ENCODE results near the gene EML6. TPM values are rescaled to one million over a fixed set of nuclear protein-coding genes. Genes with fewer than 3 reads are reported as not detected.

Gene EML6
- total and polyA plus RNA-seq, 2 of the 8 experiments (the other 6 are each of a cell fraction or from before 2014, with no cell fraction given), result 1.2 to 1.6 TPM

DNA sequence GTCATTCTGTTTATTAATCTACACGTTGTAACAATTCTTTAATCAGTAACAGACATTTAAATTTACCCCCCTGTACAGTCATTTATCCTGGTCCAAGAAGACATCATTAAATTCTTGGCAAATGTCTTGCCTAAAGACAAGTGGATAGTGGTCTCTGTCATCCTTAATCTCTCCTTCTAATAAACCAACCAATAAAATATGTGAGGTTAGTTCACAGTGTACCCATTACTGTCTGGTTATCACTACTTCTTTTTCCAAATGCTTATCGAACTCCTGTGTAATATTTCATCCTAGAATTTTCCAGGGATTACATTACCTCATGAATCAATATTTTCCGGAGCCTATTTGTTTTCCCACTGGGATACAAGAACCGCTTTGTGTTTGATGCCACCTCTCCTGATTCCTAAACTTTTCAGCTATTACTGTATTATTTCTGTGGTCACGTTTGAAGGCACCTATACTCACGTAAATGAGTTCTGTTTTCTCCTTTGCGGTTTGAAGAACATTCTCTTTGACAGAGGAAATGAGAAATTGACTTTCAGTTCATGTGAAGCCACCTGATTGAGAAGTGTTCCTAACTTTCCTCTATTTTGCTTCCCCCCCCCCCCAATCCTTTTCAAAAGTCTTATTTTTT is 195.3 kb downstream of the EML6 start:
- Histone ChIP-seq H2BK12ac (ENCODE audit: low read depth, low read length) (no peak overlapping the region), H4K8ac (ENCODE audit: extremely low read depth, insufficient read depth, low read length) (no peak overlapping the region), H3K14ac (ENCODE audit: insufficient read length) (no peak overlapping the region), H2BK15ac (ENCODE audit: low read length) (no peak overlapping the region), H2BK5ac (ENCODE audit: low read depth, low read length) (no peak overlapping the region), H3K9me3 (ENCODE audit: insufficient read depth in 2 of 2, low read depth in 1 of 2, low read length in 1 of 2) (no peaks in the 10 kb centered on the region), H4K20me1 (replicated peaks in 1 of 2; ENCODE audit: control insufficient read depth in 1 of 2, insufficient read depth in 2 of 2, low read length in 2 of 2) (no peaks in the 10 kb centered on the region), H3K79me2 (ENCODE audit: control insufficient read depth in 1 of 2, insufficient read depth in 2 of 2, low read length in 2 of 2) (no peaks in the 10 kb centered on the region), H2AK5ac (ENCODE audit: low read depth, low read length) (no peak overlapping the region), H3K23me2 (ENCODE audit: low read depth, low read length) (no peaks in the 10 kb centered on the region), H3K79me1 (ENCODE audit: low read depth, low read length) (no peaks in the 10 kb centered on the region), H3K27me3 (replicated peaks in 1 of 4; ENCODE audit: control insufficient read depth in 3 of 4, extremely low read depth in 1 of 4, insufficient read depth in 3 of 4, low read length in 3 of 4) (no peaks in the 10 kb centered on the region), H3K36me3 (ENCODE audit: control insufficient read depth in 2 of 4, insufficient read depth in 4 of 4, low read length in 3 of 4) (no peaks in the 10 kb centered on the region), H3K4me2 (ENCODE audit: insufficient read depth in 1 of 2, low read depth in 2 of 2, low read length in 2 of 2) (no peak overlapping the region), H3K4me3 (ENCODE audit: extremely low read depth in 1 of 4, insufficient read depth in 2 of 4, low read depth in 3 of 4, low read length in 4 of 4) (no peak overlapping the region), H3K23ac (ENCODE audit: insufficient read length) (no peak overlapping the region), H3K9ac (replicated peaks in 1 of 4; ENCODE audit: extremely low read depth in 1 of 4, low read depth in 3 of 4, low read length in 3 of 4) (no peak overlapping the region), H2BK20ac (ENCODE audit: low read length) (no peak overlapping the region), H2BK120ac (replicated peaks; ENCODE audit: low read depth, low read length) (no peak overlapping the region), H3K18ac (ENCODE audit: extremely low read depth, low read length) (no peak overlapping the region), H3K4me1 (replicated peaks in 1 of 4; ENCODE audit: control insufficient read depth in 3 of 4, insufficient read depth in 4 of 4, low read length in 3 of 4) (no peaks in the 10 kb centered on the region), H3K4ac (replicated peaks; ENCODE audit: insufficient read length, low read depth, low read length) (no peak overlapping the region), H4K5ac (ENCODE audit: insufficient read length, low read depth, low read length) (no peak overlapping the region), H2AFZ (ENCODE audit: low read length) (no peak overlapping the region), H4K91ac (replicated peaks; ENCODE audit: insufficient read length, low read length) (no peak overlapping the region), H3K27ac (ENCODE audit: low read depth, low read length) (no peak overlapping the region), H3K56ac (replicated peaks; ENCODE audit: insufficient read length, low read depth, low read length) (no peak overlapping the region)
- FAIRE-seq, result no peak
- ChIA-PET POLR2A (ENCODE audit: partially characterized antibody) (no interaction called here), CTCF (ENCODE audit: partially characterized antibody) (no interaction called here)
- TF ChIP-seq GABPA (IDR thresholded peaks at IDR 0.05; ENCODE audit: borderline replicate concordance, insufficient read depth, low read length), result no peak
- TF ChIP-seq CREB1 (IDR thresholded peaks at IDR 0.05), result no peak
- no peak for TF ChIP-seq CEBPB (IDR thresholded peaks at IDR 0.05; ENCODE audit: low read depth, low read length)
- TF ChIP-seq SIX5 (IDR thresholded peaks at IDR 0.05; ENCODE audit: low read depth, low read length), result no peak
- TF ChIP-seq EZH2 (IDR thresholded peaks at IDR 0.05; ENCODE audit: low read depth, low read length, severe bottlenecking), result no peak
- TF ChIP-seq TAF1 (IDR thresholded peaks at IDR 0.05; ENCODE audit: low read depth, low read length), result no peak
- TF ChIP-seq, protein P1, sequence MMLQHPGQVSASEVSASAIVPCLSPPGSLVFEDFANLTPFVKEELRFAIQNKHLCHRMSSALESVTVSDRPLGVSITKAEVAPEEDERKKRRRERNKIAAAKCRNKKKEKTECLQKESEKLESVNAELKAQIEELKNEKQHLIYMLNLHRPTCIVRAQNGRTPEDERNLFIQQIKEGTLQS (IDR thresholded peaks at IDR 0.05; ENCODE audit: insufficient read depth, low read depth, low read length), result no peak
- TF ChIP-seq KDM1A (IDR thresholded peaks at IDR 0.05; ENCODE audit: borderline replicate concordance, low read length), result no peak
- no peak for TF ChIP-seq POLR2A (IDR thresholded peaks at IDR 0.05; ENCODE audit: control extremely low read depth in 1 of 2, low read depth in 2 of 2, low read length in 2 of 2)
- TF ChIP-seq TAF7 (optimal IDR thresholded peaks at IDR 0.05; ENCODE audit: borderline replicate concordance, low read depth, low read length), result no peak
- TF ChIP-seq SAP30 (IDR thresholded peaks at IDR 0.05; ENCODE audit: insufficient read depth, insufficient replicate concordance, low read length), result no peak
- TF ChIP-seq KDM4A (IDR thresholded peaks at IDR 0.05; ENCODE audit: low read depth, low read length, severe bottlenecking), result no peak
- TF ChIP-seq SUZ12 (IDR thresholded peaks at IDR 0.05; ENCODE audit: low read length), result no peak
- no peak for TF ChIP-seq GTF2F1 (IDR thresholded peaks at IDR 0.05; ENCODE audit: borderline replicate concordance, low read depth, low read length)
- WGBS, 2 experiments (ENCODE audit: extremely low coverage in 1 of 2, insufficient coverage in 1 of 2, insufficient read length in 1 of 2, insufficient replicate concordance in 2 of 2, low coverage in 1 of 2, low lambda C conversion rate in 2 of 2, missing lambda C conversion rate in 1 of 2), result 85% methylated on average over 7 of the region's 7 CpGs; no CpG with 5 or more reads in 1 of the 2 experiments
- DNase-seq (ENCODE audit: low read depth in 1 of 2, low spot score in 2 of 2), result no peak
